SK-N-MC (cell line): ENCODE results near the gene ANTXR2.

ENCODE experiments used
- EZH2 ChIP-seq: fragments of 200-600 bp; sonication (generic); IDR thresholded peaks from one replicate; pipeline ENCODE4 v1.6.1; 2017; ENCODE audit warnings: antibody characterized with exemption
- FOXP2 ChIP-seq: optimal IDR thresholded peaks from 2 replicates; pipeline ENCODE3; 2011; ENCODE audit warnings: mild to moderate bottlenecking, moderate library complexity; ENCODE audit not compliant: insufficient read depth; ENCODE audit errors: extremely low read length, control extremely low read depth
- POLR2AphosphoS5 ChIP-seq: IDR thresholded peaks from 2 replicates; pipeline ENCODE4 v1.6.1; 2012; ENCODE audit warnings: mild to moderate bottlenecking, low read depth, low read length, borderline replicate concordance

- TF ChIP-seq EZH2, result no peak
- no peak for TF ChIP-seq POLR2AphosphoS5
- no peak for TF ChIP-seq FOXP2
Observed at GRCh38 chr4:80079255-80079923, 6.4 kb upstream of the ANTXR2 start.
